Activated naive CD4-positive, alpha-beta T cell treated with anti-CD3 and anti-CD28 coated beads for 36 hours (primary cell): Measurements from ENCODE around the gene KCNE3. TPM values are rescaled to one million over a fixed set of nuclear protein-coding genes. Genes with fewer than 3 reads are reported as not detected.

Experiments
- CTCF ChIA-PET: fragments of 350-600 bp; sonication (Branson Sonifier 250); formaldehyde crosslinking; loops from one replicate; lab custom pipeline; 2021; ENCODE audit warnings: antibody characterized with exemption; lab: Charles Lee
- DNase-seq: peaks from one replicate; pipeline ENCODE4 v3.0.0-alpha.2; 2020
- H3K27ac Mint-ChIP-seq: one replicate; pipeline ENCODE4 v1.8.0; 2021; ENCODE audit warnings: mild to moderate bottlenecking, mixed read lengths
- H3K27me3 Mint-ChIP-seq: one replicate; pipeline ENCODE4 v1.8.0; 2021; ENCODE audit warnings: low read depth, mixed read lengths
- H3K36me3 Mint-ChIP-seq: one replicate; pipeline ENCODE4 v1.8.0; 2021; ENCODE audit warnings: low read depth, mixed read lengths
- H3K4me1 Mint-ChIP-seq: one replicate; pipeline ENCODE4 v1.8.0; 2021; ENCODE audit warnings: low read depth, mixed read lengths
- H3K4me3 Mint-ChIP-seq: one replicate; pipeline ENCODE4 v1.8.0; 2021; ENCODE audit warnings: mild to moderate bottlenecking, moderate library complexity, mixed read lengths
- H3K9me3 Mint-ChIP-seq: one replicate; pipeline ENCODE4 v1.8.0; 2021; ENCODE audit warnings: mixed read lengths
- intact Hi-C: fragments of 100-400 bp; cut with micrococcal nuclease; formaldehyde crosslinking; loops from one replicate; pipeline ENCODE4 v1.15.1; 2023
- total RNA-seq, 2 experiments: library from RNA; stranded (reverse); gene quantifications; one replicate each; pipeline ENCODE4 v1.2.3, GENCODE V29; 2021

The KCNE3 gene
- total RNA-seq, 2 experiments from 2014 or later: not detected

- H3K27me3 Mint-ChIP-seq: peaks cover 32% of the 10 kb centered on the region
- H3K36me3 Mint-ChIP-seq: no peaks in the 10 kb centered on the region
- no peaks in the 10 kb centered on the region for H3K9me3 Mint-ChIP-seq
- H3K4me1 Mint-ChIP-seq: peaks cover 9% of the 10 kb centered on the region
- no peak overlapping the region for H3K4me3 Mint-ChIP-seq
- intact Hi-C loops: no loop called here
- H3K27ac Mint-ChIP-seq: no peak overlapping the region
- CTCF ChIA-PET: interaction anchor here (2.8 kb wide), 1 partner anchor 16 kb away, joined by 13 read pairs; no protein-coding TSS in a partner anchor
- no peak for DNase-seq
Observed at GRCh38 chr11:74468936-74469335, 1.6 kb upstream of the KCNE3 start.

GRCh38 chr11:74468521-74468920 is 1.2 kb upstream of the KCNE3 start:
- H3K9me3 Mint-ChIP-seq: no peaks in the 10 kb centered on the region
- no peaks in the 10 kb centered on the region for H3K36me3 Mint-ChIP-seq
- peaks cover 32% of the 10 kb centered on the region for H3K27me3 Mint-ChIP-seq
- H3K4me1 Mint-ChIP-seq: peaks cover 9% of the 10 kb centered on the region
- H3K4me3 Mint-ChIP-seq: no peak overlapping the region
- intact Hi-C loops: no loop called here
- H3K27ac Mint-ChIP-seq: no peak overlapping the region
- DNase-seq: no peak
- CTCF ChIA-PET: no interaction called here

- Mint-ChIP-seq H3K27me3 (peaks cover 32% of the 10 kb centered on the region), H3K36me3 (no peaks in the 10 kb centered on the region), H3K27ac (no peak overlapping the region), H3K4me1 (peaks cover 9% of the 10 kb centered on the region), H3K9me3 (no peaks in the 10 kb centered on the region), H3K4me3 (no peak overlapping the region)
- CTCF ChIA-PET: no interaction called here
- intact Hi-C loops: no loop called here
- no peak for DNase-seq
Observed at GRCh38 chr11:74468058-74468457, 709 bp upstream of the KCNE3 start.

GRCh38 chr11:74465291-74465708 is 2.0 kb downstream of the KCNE3 start:
- intact Hi-C loops: no loop called here
- Mint-ChIP-seq H3K36me3 (no peaks in the 10 kb centered on the region), H3K4me3 (no peak overlapping the region)

GRCh38 chr11:74464746-74465145 is 2.6 kb downstream of the KCNE3 start:
- Mint-ChIP-seq H3K9me3 (no peaks in the 10 kb centered on the region), H3K4me1 (peaks cover 4% of the 10 kb centered on the region), H3K27ac (no peak overlapping the region), H3K36me3 (no peaks in the 10 kb centered on the region), H3K4me3 (no peak overlapping the region), H3K27me3 (peaks cover 32% of the 10 kb centered on the region)
- CTCF ChIA-PET: interaction anchor here (3.0 to 3.6 kb wide), 2 partner anchors 12 to 15 kb away, joined by 11 to 15 read pairs; no protein-coding TSS in a partner anchor
- intact Hi-C loops: no loop called here
- no peak for DNase-seq

More at GRCh38 chr11:74465291-74465708, 2.0 kb downstream of the KCNE3 start:
- H3K27me3 Mint-ChIP-seq: peaks cover 32% of the 10 kb centered on the region
- no peak for DNase-seq
- H3K9me3 Mint-ChIP-seq: no peaks in the 10 kb centered on the region
- H3K27ac Mint-ChIP-seq: no peak overlapping the region
- peaks cover 4% of the 10 kb centered on the region for H3K4me1 Mint-ChIP-seq
- CTCF ChIA-PET: no interaction called here

- Mint-ChIP-seq H3K27me3 (peaks cover 27% of the 10 kb centered on the region), H3K36me3 (no peaks in the 10 kb centered on the region), H3K9me3 (no peaks in the 10 kb centered on the region), H3K4me3 (no peak overlapping the region), H3K4me1 (peaks cover 4% of the 10 kb centered on the region), H3K27ac (no peak overlapping the region)
- intact Hi-C loops: no loop called here
- DNase-seq: no peak
- CTCF ChIA-PET: interaction anchor here (3.0 to 3.6 kb wide), 2 partner anchors 10 to 13 kb away, joined by 11 to 15 read pairs; no protein-coding TSS in a partner anchor
Observed at GRCh38 chr11:74463216-74463615, 4.1 kb downstream of the KCNE3 start.

- Mint-ChIP-seq H3K4me3 (no peak overlapping the region), H3K36me3 (no peaks in the 10 kb centered on the region), H3K9me3 (no peaks in the 10 kb centered on the region), H3K27me3 (peaks cover 22% of the 10 kb centered on the region), H3K4me1 (peaks cover 2% of the 10 kb centered on the region), H3K27ac (no peak overlapping the region)
- DNase-seq: no peak
- intact Hi-C loops: no loop called here
- CTCF ChIA-PET: interaction anchor here (0.6 to 3.6 kb wide), 3 partner anchors 10 to 121 kb away, joined by 3 to 15 read pairs (median 11); no protein-coding TSS in a partner anchor
Observed at GRCh38 chr11:74462631-74463030, 4.7 kb downstream of the KCNE3 start.

- Mint-ChIP-seq H3K4me3 (no peak overlapping the region), H3K9me3 (no peaks in the 10 kb centered on the region), H3K36me3 (no peaks in the 10 kb centered on the region), H3K4me1 (peaks cover 2% of the 10 kb centered on the region), H3K27ac (no peak overlapping the region), H3K27me3 (peaks cover 20% of the 10 kb centered on the region)
- DNase-seq: no peak
- CTCF ChIA-PET: interaction anchor here (3.0 to 3.6 kb wide), 2 partner anchors 9 to 12 kb away, joined by 11 to 15 read pairs; no protein-coding TSS in a partner anchor
- intact Hi-C loops: no loop called here
Observed at GRCh38 chr11:74462009-74462408, 5.3 kb downstream of the KCNE3 start.

- Mint-ChIP-seq H3K27ac (no peak overlapping the region), H3K36me3 (no peaks in the 10 kb centered on the region), H3K27me3 (peaks cover 7% of the 10 kb centered on the region), H3K4me1 (no peaks in the 10 kb centered on the region), H3K9me3 (no peaks in the 10 kb centered on the region), H3K4me3 (no peak overlapping the region)
- CTCF ChIA-PET: no interaction called here
- DNase-seq: no peak
- intact Hi-C loops: no loop called here
Observed at GRCh38 chr11:74460481-74461154, 6.7 kb downstream of the KCNE3 start.

- no peak for DNase-seq
- Mint-ChIP-seq H3K27me3 (peaks cover 6% of the 10 kb centered on the region), H3K36me3 (no peaks in the 10 kb centered on the region), H3K27ac (no peak overlapping the region), H3K4me1 (no peaks in the 10 kb centered on the region), H3K9me3 (no peaks in the 10 kb centered on the region), H3K4me3 (no peak overlapping the region)
- CTCF ChIA-PET: no interaction called here
- intact Hi-C loops: no loop called here
Observed at GRCh38 chr11:74460065-74460464, 7.3 kb downstream of the KCNE3 start.

- Mint-ChIP-seq H3K9me3 (no peaks in the 10 kb centered on the region), H3K27ac (no peak overlapping the region), H3K4me3 (no peak overlapping the region), H3K36me3 (no peaks in the 10 kb centered on the region), H3K4me1 (no peaks in the 10 kb centered on the region), H3K27me3 (peaks cover 2% of the 10 kb centered on the region)
- CTCF ChIA-PET: no interaction called here
- DNase-seq: no peak
- intact Hi-C loops: no loop called here
Observed at GRCh38 chr11:74459584-74459983, 7.8 kb downstream of the KCNE3 start.

GRCh38 chr11:74457356-74457755 is 10.0 kb downstream of the KCNE3 start:
- intact Hi-C loops: no loop called here
- DNase-seq: no peak
- no peak overlapping the region for H3K27ac Mint-ChIP-seq
- no peaks in the 10 kb centered on the region for H3K9me3 Mint-ChIP-seq
- H3K27me3 Mint-ChIP-seq: peaks cover 2% of the 10 kb centered on the region
- CTCF ChIA-PET: interaction anchor here (1.6 kb wide), 1 partner anchor 9 kb away, joined by 5 read pairs; no protein-coding TSS in a partner anchor
- H3K4me3 Mint-ChIP-seq: no peak overlapping the region
- H3K36me3 Mint-ChIP-seq: no peaks in the 10 kb centered on the region
- peaks cover 2% of the 10 kb centered on the region for H3K4me1 Mint-ChIP-seq
